Peyer's patch (tissue), 4 donors: ENCODE data around the gene PLXNA4. TPM values are rescaled to one million over a fixed set of nuclear protein-coding genes. Genes with fewer than 3 reads are reported as not detected.

Source experiments
- DNase-seq, 3 donors: peaks; one replicate each; pipeline ENCODE4 v3.0.0-alpha.2; 2017 to 2019
- H3K27ac ChIP-seq, 4 donors: fragments of 200-600 bp; sonication (generic); one replicate each; pipeline ENCODE4 v1.5.1; 2016 to 2019
- H3K27me3 ChIP-seq, 2 donors: fragments of 200-600 bp; sonication (generic); one replicate each; pipeline ENCODE4 v1.5.1; 2019
- H3K36me3 ChIP-seq, 3 donors: fragments of 200-600 bp; sonication (generic); one replicate each; pipeline ENCODE4 v1.5.1; 2016 to 2019
- H3K4me1 ChIP-seq, 4 donors: fragments of 200-600 bp; sonication (generic); one replicate each; pipeline ENCODE4 v1.5.1; 2016 to 2019
- H3K4me3 ChIP-seq, 4 donors: fragments of 200-600 bp; sonication (generic); 1 replicate in 3 of 4; 2 replicates in 1 of 4; pipeline ENCODE4 v1.5.1; 2016 to 2019; ENCODE audit warnings: mild to moderate bottlenecking in 1 of 4
- H3K9me3 ChIP-seq, 4 donors: fragments of 200-600 bp; sonication (generic); one replicate each; pipeline ENCODE4 v1.5.1; 2016 to 2019; ENCODE audit warnings: mild to moderate bottlenecking in 1 of 4
- CTCF ChIP-seq, 6 experiments: fragments of 450-650 bp in 4 of 6; fragments of 200-600 bp in 2 of 6; sonication (generic) in 1 of 6; IDR thresholded peaks; one replicate each; pipeline ENCODE4 v1.5.1; 2017 to 2019; ENCODE audit warnings: antibody characterized with exemption in 6 of 6, mild to moderate bottlenecking in 3 of 6, moderate library complexity in 1 of 6
- POLR2A ChIP-seq, 2 donors: fragments of 450-650 bp; IDR thresholded peaks; one replicate each; pipeline ENCODE4 v1.5.1; 2017; ENCODE audit warnings: antibody characterized with exemption in 2 of 2, mild to moderate bottlenecking in 2 of 2, moderate library complexity in 2 of 2
- total RNA-seq, 4 donors: library from RNA; depleted of rRNA; stranded (reverse); fragments of >200 nt; gene quantifications; one replicate each; pipeline ENCODE4 v1.1.0, GENCODE V29; 2016

The PLXNA4 gene
- total RNA-seq, 4 donors from 2014 or later = 1.4 to 3.8 (median 3.0) TPM

- H3K36me3 ChIP-seq = no peaks in the 10 kb centered on the region
- DNase-seq = no peak
- H3K27me3 ChIP-seq = no peaks in the 10 kb centered on the region
- peaks cover 0 to 5% (median 0%) of the 10 kb centered on the region in 4 donors for H3K4me1 ChIP-seq
- no peaks in the 10 kb centered on the region for H3K9me3 ChIP-seq
- no peak overlapping the region for H3K4me3 ChIP-seq
- TF ChIP-seq CTCF (IDR thresholded peaks at IDR 0.05) (no peak), POLR2A (IDR thresholded peaks at IDR 0.05) (no peak)
- H3K27ac ChIP-seq = no peak overlapping the region
These were observed 303.4 kb downstream of the PLXNA4 start for GRCh38 chr7:132272763-132273371.

- H3K4me3 ChIP-seq = no peak overlapping the region
- no peak for DNase-seq
These were observed 305.8 kb downstream of the PLXNA4 start for GRCh38 chr7:132270517-132270916.

DNA sequence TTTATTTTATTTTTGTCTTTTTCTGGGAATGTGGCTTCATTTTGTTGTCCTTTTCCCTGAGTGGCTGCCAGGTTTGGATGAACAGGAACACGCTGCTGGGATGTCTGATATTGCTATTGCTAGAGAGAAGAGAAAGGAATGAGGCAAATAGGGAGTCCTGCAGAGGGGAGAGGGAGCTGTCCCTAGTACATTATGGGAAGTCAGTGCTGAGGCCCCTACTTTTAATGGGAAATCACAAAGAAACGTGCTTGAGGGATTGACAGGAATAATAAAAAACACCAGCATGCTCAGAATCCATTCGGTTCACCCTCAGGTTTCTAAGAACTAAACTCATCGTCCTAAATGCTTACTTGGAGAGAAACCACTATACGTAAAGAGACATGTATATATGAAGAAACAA, 306.6 kb downstream of the PLXNA4 start:
- Histone ChIP-seq H3K36me3 (no peaks in the 10 kb centered on the region), H3K4me3 (no peak overlapping the region), H3K4me1 (no peaks in the 10 kb centered on the region), H3K9me3 (no peaks in the 10 kb centered on the region), H3K27me3 (no peaks in the 10 kb centered on the region), H3K27ac (no peak overlapping the region)
- DNase-seq = no peak
- TF ChIP-seq CTCF (IDR thresholded peaks at IDR 0.05) = no peak
- TF ChIP-seq POLR2A (IDR thresholded peaks at IDR 0.05) = no peak

More at GRCh38 chr7:132270517-132270916, 305.8 kb downstream of the PLXNA4 start:
- TF ChIP-seq POLR2A (IDR thresholded peaks at IDR 0.05) (no peak), CTCF (IDR thresholded peaks at IDR 0.05) (no peak)
- H3K9me3 ChIP-seq = no peaks in the 10 kb centered on the region
- no peaks in the 10 kb centered on the region for H3K27me3 ChIP-seq
- H3K27ac ChIP-seq = no peak overlapping the region
- H3K4me1 ChIP-seq = no peaks in the 10 kb centered on the region
- H3K36me3 ChIP-seq = no peaks in the 10 kb centered on the region

- TF ChIP-seq POLR2A (IDR thresholded peaks at IDR 0.05) = no peak
- no peak for TF ChIP-seq CTCF (IDR thresholded peaks at IDR 0.05)
- no peak overlapping the region for H3K27ac ChIP-seq
- no peaks in the 10 kb centered on the region for H3K36me3 ChIP-seq
- no peak overlapping the region for H3K4me3 ChIP-seq
- no peaks in the 10 kb centered on the region for H3K27me3 ChIP-seq
- no peaks in the 10 kb centered on the region for H3K4me1 ChIP-seq
- DNase-seq = no peak
- H3K9me3 ChIP-seq = no peaks in the 10 kb centered on the region
These were observed 313.1 kb downstream of the PLXNA4 start for GRCh38 chr7:132263151-132263550.

GRCh38 chr7:132262160-132262470, 314.2 kb downstream of the PLXNA4 start:
- Histone ChIP-seq H3K36me3 (no peaks in the 10 kb centered on the region), H3K4me1 (no peaks in the 10 kb centered on the region), H3K4me3 (no peak overlapping the region), H3K27ac (no peak overlapping the region), H3K9me3 (no peaks in the 10 kb centered on the region), H3K27me3 (no peaks in the 10 kb centered on the region)
- TF ChIP-seq POLR2A (IDR thresholded peaks at IDR 0.05) = no peak
- TF ChIP-seq CTCF (IDR thresholded peaks at IDR 0.05) = no peak
- no peak for DNase-seq
